Measurements from ENCODE around the gene SEMA4D.
"Not testable (repeated sequence)": the region's sequence is repeated elsewhere in the genome, so short reads cannot be mapped to it uniquely, and the experiment has no call there.

Gene SEMA4D

GRCh38 chr9:89481538-89481915, 16.4 kb downstream of the SEMA4D start:
- no peak for DNase-seq (ENCODE audit: low read depth)

GRCh38 chr9:89480825-89481537, 16.9 kb downstream of the SEMA4D start:
- DNase-seq (ENCODE audit: low read depth): no peak

GRCh38 chr9:89480372-89480771, 17.5 kb downstream of the SEMA4D start:
- not testable (repeated sequence) for DNase-seq (ENCODE audit: low read depth)

GRCh38 chr9:89479669-89480011, 18.3 kb downstream of the SEMA4D start:
- not testable (repeated sequence) for DNase-seq (ENCODE audit: low read depth)

- DNase-seq (ENCODE audit: low read depth): no peak
Measured at GRCh38 chr9:89478821-89479668, 18.9 kb downstream of the SEMA4D start.

- DNase-seq (ENCODE audit: low read depth): no peak
Measured at GRCh38 chr9:89477811-89478630, 19.9 kb downstream of the SEMA4D start.

GRCh38 chr9:89477384-89477783, 20.5 kb downstream of the SEMA4D start:
- no peak for DNase-seq (ENCODE audit: low read depth)

GRCh38 chr9:89476546-89476945, 21.4 kb downstream of the SEMA4D start:
- DNase-seq (ENCODE audit: low read depth): no peak

- no peak for DNase-seq (ENCODE audit: low read depth)
Measured at GRCh38 chr9:89475891-89476440, 21.9 kb downstream of the SEMA4D start.

- DNase-seq (ENCODE audit: low read depth): no peak
Measured at GRCh38 chr9:89474939-89475338, 23.0 kb downstream of the SEMA4D start.

- no peak for DNase-seq (ENCODE audit: low read depth)
Measured at GRCh38 chr9:89473762-89474469, 24.0 kb downstream of the SEMA4D start.

- not testable (repeated sequence) for DNase-seq (ENCODE audit: low read depth)
Measured at GRCh38 chr9:89471796-89472320, 26.1 kb downstream of the SEMA4D start.

GRCh38 chr9:89471390-89471789, 26.5 kb downstream of the SEMA4D start:
- DNase-seq (ENCODE audit: low read depth): no peak

- no peak for DNase-seq (ENCODE audit: low read depth)
Measured at GRCh38 chr9:89470224-89470839, 27.6 kb downstream of the SEMA4D start.

- DNase-seq (ENCODE audit: low read depth): no peak
Measured at GRCh38 chr9:89469003-89469402, 28.9 kb downstream of the SEMA4D start.

- no peak for DNase-seq (ENCODE audit: low read depth)
Measured at GRCh38 chr9:89468281-89468960, 29.5 kb downstream of the SEMA4D start.

GRCh38 chr9:89467278-89467625, 30.7 kb downstream of the SEMA4D start:
- DNase-seq (ENCODE audit: low read depth): no peak

GRCh38 chr9:89466451-89467277, 31.2 kb downstream of the SEMA4D start:
- no peak for DNase-seq (ENCODE audit: low read depth)

- no peak for DNase-seq (ENCODE audit: low read depth)
Measured at GRCh38 chr9:89465726-89466308, 32.1 kb downstream of the SEMA4D start.

Data from HS-27A (cell line).